ENCODE measurements around the gene PLP1. TPM values are rescaled to one million over a fixed set of nuclear protein-coding genes. Genes with fewer than 3 reads are reported as not detected.

PLP1 gene
- total and polyA plus RNA-seq, 2 experiments from 2014 or later = 0.22 to 0.29 TPM

- Histone ChIP-seq H3K36me3 (ENCODE audit: low read depth) (no peaks in the 10 kb centered on the region), H3K9me3 (ENCODE audit: low read depth) (no peaks in the 10 kb centered on the region), H3K4me1 (ENCODE audit: insufficient read depth) (no peaks in the 10 kb centered on the region), H4K20me1 (ENCODE audit: insufficient read depth) (no peaks in the 10 kb centered on the region), H3K9ac (no peak overlapping the region), H3K27ac (no peak overlapping the region), H3K79me2 (ENCODE audit: insufficient read depth) (no peaks in the 10 kb centered on the region), H2AFZ (no peak overlapping the region), H3K4me3 (no peak overlapping the region), H3K4me2 (ENCODE audit: unreplicated experiment) (no peak overlapping the region), H3K9me2 (ENCODE audit: insufficient read depth) (no peaks in the 10 kb centered on the region), H3K27me3 (replicated peaks; ENCODE audit: insufficient read depth) (no peaks in the 10 kb centered on the region), H3F3A (ENCODE audit: insufficient read depth) (no peaks in the 10 kb centered on the region)
- WGBS, 2 experiments (ENCODE audit: low coverage in 1 of 2, low lambda C conversion rate in 2 of 2, missing lambda C conversion rate in 2 of 2) = 39 to 83% methylated on average over 1 of the region's 1 CpG
- in situ Hi-C loops (cut with MboI) = no loop called here
- no peak for TF ChIP-seq EZH2 (IDR thresholded peaks at IDR 0.05; ENCODE audit: insufficient read depth, poor library complexity, severe bottlenecking)
- no peak for TF ChIP-seq EZH2phosphoT487 (IDR thresholded peaks at IDR 0.05; ENCODE audit: insufficient read depth, low read depth)
- no peak for DNase-seq
Measured at GRCh38 chrX:103781706-103782105, 5.1 kb downstream of the PLP1 start.

- no peak overlapping the region for H3K4me3 ChIP-seq
- no peaks in the 10 kb centered on the region for H3K36me3 ChIP-seq (ENCODE audit: low read depth)
- no peaks in the 10 kb centered on the region for H3K4me1 ChIP-seq (ENCODE audit: insufficient read depth)
- no peak overlapping the region for H2AFZ ChIP-seq
- H3F3A ChIP-seq (ENCODE audit: insufficient read depth) = no peaks in the 10 kb centered on the region
- no peak overlapping the region for H3K4me2 ChIP-seq (ENCODE audit: unreplicated experiment)
- H3K79me2 ChIP-seq (ENCODE audit: insufficient read depth) = no peaks in the 10 kb centered on the region
- H3K9me3 ChIP-seq (ENCODE audit: low read depth) = no peaks in the 10 kb centered on the region
- in situ Hi-C loops (cut with MboI) = no loop called here
- H3K9ac ChIP-seq = no peak overlapping the region
- DNase-seq = no peak
- no peak for TF ChIP-seq EZH2phosphoT487 (IDR thresholded peaks at IDR 0.05; ENCODE audit: insufficient read depth, low read depth)
- TF ChIP-seq EZH2 (IDR thresholded peaks at IDR 0.05; ENCODE audit: insufficient read depth, poor library complexity, severe bottlenecking) = no peak
- H3K27ac ChIP-seq = no peak overlapping the region
- 90 to 92% methylated on average over 2 to 3 of the region's 3 CpGs for WGBS, 2 experiments (ENCODE audit: low coverage in 1 of 2, low lambda C conversion rate in 2 of 2, missing lambda C conversion rate in 2 of 2)
- H3K9me2 ChIP-seq (ENCODE audit: insufficient read depth) = no peaks in the 10 kb centered on the region
- H4K20me1 ChIP-seq (ENCODE audit: insufficient read depth) = no peaks in the 10 kb centered on the region
- no peaks in the 10 kb centered on the region for H3K27me3 ChIP-seq (replicated peaks; ENCODE audit: insufficient read depth)
Measured at GRCh38 chrX:103782640-103783039, 6.0 kb downstream of the PLP1 start.

- no peak overlapping the region for H3K4me2 ChIP-seq (ENCODE audit: unreplicated experiment)
- H3F3A ChIP-seq (ENCODE audit: insufficient read depth) = no peaks in the 10 kb centered on the region
- in situ Hi-C loops (cut with MboI) = no loop called here
- no peak for DNase-seq
- no peak overlapping the region for H3K9ac ChIP-seq
- H3K9me3 ChIP-seq (ENCODE audit: low read depth) = no peaks in the 10 kb centered on the region
- H3K9me2 ChIP-seq (ENCODE audit: insufficient read depth) = no peaks in the 10 kb centered on the region
- no peak overlapping the region for H2AFZ ChIP-seq
- no peak overlapping the region for H3K27ac ChIP-seq
- no peaks in the 10 kb centered on the region for H3K79me2 ChIP-seq (ENCODE audit: insufficient read depth)
- no peak for TF ChIP-seq EZH2 (IDR thresholded peaks at IDR 0.05; ENCODE audit: insufficient read depth, poor library complexity, severe bottlenecking)
- TF ChIP-seq EZH2phosphoT487 (IDR thresholded peaks at IDR 0.05; ENCODE audit: insufficient read depth, low read depth) = no peak
- no peaks in the 10 kb centered on the region for H4K20me1 ChIP-seq (ENCODE audit: insufficient read depth)
- no peak overlapping the region for H3K4me3 ChIP-seq
- no peaks in the 10 kb centered on the region for H3K36me3 ChIP-seq (ENCODE audit: low read depth)
- no peaks in the 10 kb centered on the region for H3K4me1 ChIP-seq (ENCODE audit: insufficient read depth)
- H3K27me3 ChIP-seq (replicated peaks; ENCODE audit: insufficient read depth) = no peaks in the 10 kb centered on the region
- WGBS, 2 experiments (ENCODE audit: low coverage in 1 of 2, low lambda C conversion rate in 2 of 2, missing lambda C conversion rate in 2 of 2) = 31% methylated on average over 3 of the region's 3 CpGs
Measured at GRCh38 chrX:103783196-103783595, 6.6 kb downstream of the PLP1 start.

GRCh38 chrX:103783971-103784370, 7.3 kb downstream of the PLP1 start:
- Histone ChIP-seq H3K9me3 (ENCODE audit: low read depth) (no peaks in the 10 kb centered on the region), H3K27me3 (replicated peaks; ENCODE audit: insufficient read depth) (no peaks in the 10 kb centered on the region), H3K4me3 (no peak overlapping the region), H3K36me3 (ENCODE audit: low read depth) (no peaks in the 10 kb centered on the region), H3K9ac (no peak overlapping the region), H3K27ac (no peak overlapping the region), H4K20me1 (ENCODE audit: insufficient read depth) (no peaks in the 10 kb centered on the region), H3K4me2 (ENCODE audit: unreplicated experiment) (no peak overlapping the region), H2AFZ (no peak overlapping the region), H3K4me1 (ENCODE audit: insufficient read depth) (no peaks in the 10 kb centered on the region), H3K79me2 (ENCODE audit: insufficient read depth) (no peaks in the 10 kb centered on the region), H3F3A (ENCODE audit: insufficient read depth) (no peaks in the 10 kb centered on the region), H3K9me2 (ENCODE audit: insufficient read depth) (no peaks in the 10 kb centered on the region)
- DNase-seq = peak; percentile 20
- TF ChIP-seq EZH2 (IDR thresholded peaks at IDR 0.05; ENCODE audit: insufficient read depth, poor library complexity, severe bottlenecking) (no peak), EZH2phosphoT487 (IDR thresholded peaks at IDR 0.05; ENCODE audit: insufficient read depth, low read depth) (no peak)
- WGBS, 2 experiments (ENCODE audit: low coverage in 1 of 2, low lambda C conversion rate in 2 of 2, missing lambda C conversion rate in 2 of 2) = 45 to 56% methylated on average over 2 of the region's 2 CpGs
- in situ Hi-C loops (cut with MboI) = no loop called here

- H2AFZ ChIP-seq = no peak overlapping the region
- peaks cover 21% of the 10 kb centered on the region for H3F3A ChIP-seq (ENCODE audit: insufficient read depth)
- H3K9me2 ChIP-seq (ENCODE audit: insufficient read depth) = no peaks in the 10 kb centered on the region
- no peak overlapping the region for H3K4me3 ChIP-seq
- no peak overlapping the region for H3K9ac ChIP-seq
- no peaks in the 10 kb centered on the region for H3K36me3 ChIP-seq (ENCODE audit: low read depth)
- in situ Hi-C loops (cut with MboI) = no loop called here
- no peaks in the 10 kb centered on the region for H3K9me3 ChIP-seq (ENCODE audit: low read depth)
- H4K20me1 ChIP-seq (ENCODE audit: insufficient read depth) = no peaks in the 10 kb centered on the region
- TF ChIP-seq EZH2phosphoT487 (IDR thresholded peaks at IDR 0.05; ENCODE audit: insufficient read depth, low read depth) (no peak), EZH2 (IDR thresholded peaks at IDR 0.05; ENCODE audit: insufficient read depth, poor library complexity, severe bottlenecking) (no peak)
- H3K27ac ChIP-seq = no peak overlapping the region
- peaks cover 30% of the 10 kb centered on the region for H3K4me1 ChIP-seq (ENCODE audit: insufficient read depth)
- no peaks in the 10 kb centered on the region for H3K79me2 ChIP-seq (ENCODE audit: insufficient read depth)
- no peaks in the 10 kb centered on the region for H3K27me3 ChIP-seq (replicated peaks; ENCODE audit: insufficient read depth)
- no peak for DNase-seq
- no peak overlapping the region for H3K4me2 ChIP-seq (ENCODE audit: unreplicated experiment)
Measured at GRCh38 chrX:103789004-103789403, 12.4 kb downstream of the PLP1 start.

Measured in GM23248 (cell line).